Daoy (cell line): ENCODE results near the gene TXNIP. TPM values are rescaled to one million over a fixed set of nuclear protein-coding genes. Genes with fewer than 3 reads are reported as not detected.

Source experiments
- DNase-seq: peaks from one replicate; pipeline ENCODE4 v3.0.0-alpha.2; 2015; ENCODE audit warnings: low read depth
- total RNA-seq: library from RNA; depleted of rRNA; stranded (reverse); fragments of >200 nt; shearing (Covaris generic); gene quantifications from 2 replicates; pipeline ENCODE4 v1.2.3, GENCODE V29; 2014

TXNIP gene
- total RNA-seq, 1 experiment from 2014 or later, result 2.6 TPM

- peak; percentile 60 for DNase-seq
These were observed 10.6 kb downstream of the TXNIP start for GRCh38 chr1:145985502-145986439.

DNA sequence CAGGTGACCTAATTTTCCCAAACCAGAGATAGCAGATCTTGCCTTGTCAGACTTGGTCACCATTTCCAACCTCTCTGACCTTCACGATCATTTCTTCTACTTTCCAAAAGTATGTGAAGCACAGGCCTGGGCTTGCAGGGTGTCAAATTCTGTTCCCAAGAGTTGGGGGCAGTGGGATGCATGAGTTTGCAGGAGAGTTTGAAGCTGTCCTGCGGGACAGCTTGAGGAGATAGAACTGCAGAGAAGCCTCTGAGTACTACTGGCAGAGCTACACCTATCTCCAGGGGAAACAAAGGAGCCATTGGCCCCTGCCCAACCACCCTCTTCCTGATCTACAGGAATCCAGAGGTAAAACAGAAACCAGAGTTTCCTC is 11.3 kb downstream of the TXNIP start:
- DNase-seq, result no peak

GRCh38 chr1:145983960-145984830 is 12.2 kb downstream of the TXNIP start:
- no peak for DNase-seq

- peak; percentile 13 for DNase-seq
These were observed 13.1 kb downstream of the TXNIP start for GRCh38 chr1:145983206-145983675.

DNA sequence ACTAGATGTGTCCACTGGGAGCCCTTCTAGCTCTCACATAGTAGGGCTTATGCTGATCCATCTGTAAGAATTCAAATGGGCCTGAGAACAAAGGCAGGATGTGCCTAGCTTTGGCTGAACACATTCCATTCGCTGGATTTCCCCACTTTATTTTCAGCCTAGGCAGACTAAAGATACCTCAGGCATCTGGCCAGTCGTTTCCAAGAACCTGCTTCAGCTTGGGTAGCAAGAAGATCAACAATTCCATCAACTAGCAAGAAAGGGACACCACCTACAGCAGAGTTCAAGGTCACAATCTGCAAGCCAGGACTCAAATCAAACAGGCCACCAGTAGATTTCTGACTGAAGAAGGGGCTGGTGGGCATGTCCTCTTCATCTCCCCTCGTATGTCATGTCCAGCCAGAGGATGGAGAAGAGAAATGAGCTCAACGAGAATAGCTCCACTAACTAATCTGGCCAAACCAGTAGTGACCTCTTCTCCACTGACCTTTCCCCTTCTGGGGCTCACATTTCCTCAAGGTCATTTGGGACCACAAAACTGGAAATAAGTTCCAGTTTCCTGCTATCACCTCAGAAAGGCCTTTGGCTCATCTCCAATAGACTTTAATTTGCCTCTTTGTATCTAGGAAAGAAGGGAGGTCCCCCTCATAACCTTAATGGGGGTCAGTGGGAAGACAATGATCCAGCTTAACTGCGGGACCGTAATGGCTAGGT is 14.2 kb downstream of the TXNIP start:
- no peak for DNase-seq

DNA sequence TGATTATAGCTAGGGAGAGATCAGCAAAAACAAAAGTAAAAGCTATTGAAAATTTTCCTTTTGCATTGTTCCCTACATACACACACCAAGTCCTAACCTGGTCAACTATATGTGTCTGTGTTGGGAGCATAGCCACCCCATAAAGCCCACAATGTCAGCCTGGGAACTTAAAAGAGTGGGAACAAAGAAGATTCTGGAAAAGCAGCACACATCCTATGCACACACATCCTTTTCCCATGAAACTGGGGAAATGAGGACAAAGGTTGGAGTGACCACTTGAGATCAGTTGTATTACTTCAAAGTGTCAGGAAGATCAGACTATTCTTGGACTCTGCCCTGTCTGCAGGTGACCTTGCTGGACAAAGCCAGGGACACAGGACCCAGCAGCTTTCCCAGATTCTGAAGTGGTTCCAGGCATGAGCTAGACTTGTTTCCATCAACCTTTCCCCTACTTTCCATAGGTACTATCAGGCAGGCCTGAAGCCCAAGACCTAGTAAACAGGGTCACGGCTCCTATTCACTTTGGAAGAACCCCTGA is 15.9 kb downstream of the TXNIP start:
- no peak for DNase-seq

GRCh38 chr1:145979746-145980456 is 16.5 kb downstream of the TXNIP start:
- DNase-seq, result no peak

GRCh38 chr1:145978854-145979745 is 17.3 kb downstream of the TXNIP start:
- DNase-seq, result peak; percentile 98

- DNase-seq, result no peak
These were observed 17.9 kb downstream of the TXNIP start for GRCh38 chr1:145978471-145978853.

DNA sequence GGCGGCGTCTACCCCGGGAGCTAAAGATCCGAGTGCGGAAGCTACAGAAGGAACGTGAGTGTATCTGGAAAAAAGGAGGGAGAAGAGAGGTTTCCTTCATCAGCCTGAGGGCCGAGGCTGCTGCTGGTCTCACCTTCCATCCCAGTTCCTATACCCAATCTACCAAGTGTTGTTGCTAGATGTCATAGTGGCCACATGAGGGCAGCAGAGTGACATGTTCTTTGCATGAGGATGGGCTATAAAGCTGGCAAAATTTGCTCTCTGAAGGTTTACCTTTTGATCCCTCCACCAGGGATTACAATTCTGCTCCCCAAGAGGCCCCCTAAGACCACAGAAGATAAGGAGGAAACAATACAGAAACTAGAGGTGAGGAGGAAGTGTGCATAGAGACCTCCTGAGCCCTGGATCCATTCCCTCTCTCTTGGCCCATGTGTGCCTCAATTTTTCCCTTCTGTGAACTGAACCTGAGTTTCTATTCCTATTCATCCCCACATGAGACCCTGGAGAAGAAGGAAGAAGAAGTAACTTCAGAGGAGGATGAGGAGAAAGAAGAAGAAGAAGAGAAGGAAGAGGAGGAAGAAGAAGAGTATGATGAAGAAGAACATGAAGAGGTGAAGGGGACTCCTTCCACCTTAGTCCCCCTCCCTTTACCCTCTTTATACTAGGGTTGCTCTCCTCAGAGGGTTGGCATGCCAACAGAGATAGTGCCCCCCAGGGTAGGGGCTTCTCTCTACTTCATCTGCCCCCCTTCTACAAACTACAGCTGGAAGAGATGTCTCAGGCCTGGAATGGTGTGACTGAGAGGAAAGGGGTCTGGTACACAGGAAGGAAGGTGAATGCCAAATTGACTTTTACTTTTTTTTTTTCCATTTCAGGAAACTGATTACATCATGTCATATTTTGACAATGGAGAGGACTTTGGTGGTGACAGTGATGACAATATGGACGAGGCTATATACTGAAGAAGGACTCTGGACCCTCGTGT is 18.6 kb downstream of the TXNIP start:
- DNase-seq, result peak; percentile 82

GRCh38 chr1:145977016-145977415 is 19.4 kb downstream of the TXNIP start:
- no peak for DNase-seq

DNA sequence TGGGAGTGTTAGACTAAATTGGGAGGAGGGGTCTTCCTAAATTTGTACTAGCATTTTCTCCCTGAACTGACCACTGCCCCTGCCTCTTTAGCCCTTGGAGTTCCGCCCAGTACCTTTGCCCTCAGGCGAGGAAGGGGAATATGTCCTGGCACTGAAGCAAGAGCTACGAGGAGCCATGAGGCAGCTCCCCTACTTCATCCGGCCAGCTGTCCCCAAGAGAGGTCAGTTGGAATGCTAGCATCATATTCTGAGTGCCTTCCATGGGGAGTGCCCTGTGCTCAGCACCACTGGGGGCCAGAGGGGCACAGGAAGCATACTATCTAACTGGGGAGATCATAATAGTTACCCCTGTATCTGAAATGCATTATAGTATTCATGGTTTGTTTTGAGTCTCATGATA is 21.2 kb downstream of the TXNIP start:
- DNase-seq, result no peak

DNA sequence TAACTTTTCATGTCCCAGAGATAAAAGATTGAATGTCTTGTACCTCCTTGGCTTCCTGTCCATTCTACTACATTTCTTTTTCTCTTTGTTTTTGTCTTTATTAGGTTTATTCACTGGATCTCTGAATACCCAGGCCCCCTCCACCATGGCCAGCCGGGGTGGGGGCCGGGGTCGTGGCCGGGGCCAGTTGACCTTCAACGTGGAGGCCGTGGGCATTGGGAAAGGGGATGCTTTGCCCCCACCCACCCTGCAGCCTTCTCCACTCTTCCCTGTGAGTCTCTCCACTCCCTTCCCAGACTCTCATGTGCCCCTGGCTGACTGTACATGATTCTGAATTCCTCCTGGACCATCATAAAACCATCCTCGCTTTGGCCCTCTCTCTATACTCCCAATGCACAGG is 21.7 kb downstream of the TXNIP start:
- DNase-seq, result no peak

DNA sequence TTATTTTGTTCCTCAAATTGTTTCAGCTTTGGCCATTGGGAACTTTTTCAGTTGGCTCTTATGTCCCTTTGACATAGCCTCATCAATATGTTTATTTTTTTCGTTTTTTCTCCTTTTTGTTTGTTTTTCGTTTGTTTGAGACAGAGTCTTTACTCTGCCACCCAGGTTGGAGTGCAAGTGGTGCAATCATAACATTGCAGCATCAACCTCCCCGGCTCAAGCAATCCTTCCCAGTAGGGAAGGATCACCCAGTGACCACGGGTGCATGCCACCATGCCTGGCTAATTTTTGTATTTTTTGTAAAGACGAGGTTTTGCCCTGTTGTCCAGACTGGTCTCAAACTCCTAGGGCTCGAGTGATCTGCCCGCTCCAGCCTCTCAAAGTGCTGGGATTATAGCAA is 23.8 kb downstream of the TXNIP start:
- no peak for DNase-seq

GRCh38 chr1:145967288-145967687 is 29.1 kb downstream of the TXNIP start:
- no peak for DNase-seq

DNA sequence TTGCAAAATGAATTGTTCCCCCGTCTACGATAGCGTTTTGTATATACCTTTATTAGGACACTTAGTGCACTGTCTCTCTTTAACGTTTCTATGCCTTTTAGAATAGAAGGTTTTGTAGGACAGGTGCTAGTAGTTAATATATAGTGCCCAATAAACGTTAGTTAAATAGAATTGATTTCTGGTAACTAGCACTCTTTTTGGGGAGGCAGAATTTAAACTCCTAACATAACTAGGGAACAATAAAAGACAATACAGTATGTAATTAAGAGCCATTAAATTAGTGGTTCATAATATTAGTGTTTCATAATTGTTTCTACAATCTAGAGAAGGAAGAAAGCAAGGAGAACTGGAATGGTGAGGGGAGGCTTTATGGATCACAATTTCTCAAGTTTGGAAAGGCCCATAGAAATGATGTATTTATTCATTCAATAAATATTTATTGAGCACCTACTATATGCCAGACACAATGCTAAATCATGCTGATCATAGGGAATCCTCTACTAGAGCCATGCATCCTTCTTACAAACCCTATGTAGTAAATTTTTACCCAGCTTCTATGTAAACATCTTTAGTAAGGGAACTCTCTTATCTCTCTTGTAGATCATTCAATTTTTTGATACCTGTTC is 31.1 kb downstream of the TXNIP start:
- DNase-seq, result no peak

DNA sequence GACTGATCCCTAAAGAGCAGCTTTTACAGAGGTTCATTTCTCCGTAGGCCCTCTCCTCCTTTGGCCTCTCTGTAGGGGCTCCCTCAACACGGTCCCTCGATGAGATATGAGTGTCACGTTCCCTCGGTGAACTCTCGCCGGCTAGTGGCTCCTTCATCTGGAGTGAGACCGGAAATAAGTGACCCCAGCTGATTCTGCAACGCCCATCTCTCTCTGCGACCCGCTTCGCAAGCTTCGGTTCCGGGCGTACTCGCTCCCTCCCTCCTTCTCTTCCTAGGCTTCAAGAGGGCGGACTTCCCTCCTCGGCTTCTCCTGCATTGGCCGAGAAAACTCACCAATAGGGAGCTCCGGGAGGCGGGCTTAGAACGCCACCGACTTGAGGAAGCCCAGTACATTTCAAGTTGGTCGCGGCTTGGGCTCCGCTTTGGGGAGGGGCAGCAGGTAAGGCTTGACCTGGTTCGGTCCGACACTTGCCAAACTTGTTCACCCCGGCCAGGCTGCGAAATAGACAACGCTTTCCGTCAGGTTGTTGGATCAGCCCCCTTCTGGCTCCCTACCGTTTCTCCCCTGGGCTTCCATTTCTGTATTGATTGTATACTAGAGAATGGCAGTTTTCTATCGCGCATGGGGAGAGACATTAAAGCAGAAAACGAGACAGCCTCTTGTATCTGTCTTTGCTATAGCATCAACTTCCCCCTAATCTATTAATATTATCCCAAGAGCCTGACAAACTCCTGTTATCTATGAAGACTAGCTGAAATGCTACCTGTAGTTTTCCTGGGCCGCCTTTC is 31.9 kb downstream of the TXNIP start, which contains the start of the genes ANKRD34A and POLR3GL:
Gene ANKRD34A (minus strand): TSS at position 248 of the 791 bp plus-strand sequence. CDS start 2,816 bp downstream, outside the sequence.
Gene POLR3GL (plus strand): TSS at position 363 of the 791 bp plus-strand sequence. CDS start 10,176 bp downstream, outside the sequence.
- peak; percentile 95 for DNase-seq
